NCI-H2107 treated with DMSO at 0.1 percent for 48 hours (cell line): ENCODE data around the gene RNF144A.

Experiments
- DNase-seq: peaks from one replicate; lab custom pipeline; 2025; ENCODE audit not compliant: unreplicated experiment; lab: John Stamatoyannopoulos, UW

RNF144A gene

DNA sequence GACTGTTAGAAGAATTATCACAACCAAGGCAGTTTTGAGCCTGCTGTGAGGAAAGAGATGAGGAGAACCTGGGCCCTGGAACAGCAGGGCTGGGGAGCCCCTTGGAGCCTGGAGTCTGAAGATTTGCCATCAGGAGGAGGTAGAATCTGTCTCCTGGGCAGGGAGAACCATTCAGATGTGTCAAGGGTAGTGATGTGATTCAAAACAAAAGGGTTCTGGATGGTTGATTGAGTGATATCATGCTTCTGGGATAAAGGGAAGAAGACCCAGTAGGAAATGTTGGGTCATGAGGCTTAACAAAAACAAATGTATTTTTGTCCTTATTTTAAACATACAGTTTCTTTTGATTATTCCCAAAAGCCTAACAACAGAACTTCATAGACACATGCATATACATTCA is 28.6 kb downstream of the RNF144A start:
- DNase-seq = no peak

DNA sequence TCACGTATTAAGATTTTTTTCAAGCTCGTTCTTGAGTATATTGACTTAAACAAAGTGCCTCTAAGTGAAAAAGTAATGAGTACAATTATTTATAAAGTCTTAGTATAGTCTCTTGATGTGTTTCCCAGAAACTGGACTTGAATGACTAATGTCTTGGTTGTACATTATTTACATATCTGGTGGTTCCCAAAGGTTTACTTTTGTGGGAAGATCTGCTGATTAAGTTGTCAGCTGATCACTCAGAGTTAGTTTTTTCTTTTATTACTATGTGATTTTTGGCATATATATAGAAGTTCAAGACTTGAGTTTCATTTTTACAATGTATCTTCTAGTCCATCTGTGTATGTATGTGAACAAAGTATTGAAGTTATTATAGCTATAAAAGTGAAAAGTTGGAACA is 29.5 kb downstream of the RNF144A start:
- DNase-seq = no peak

DNA sequence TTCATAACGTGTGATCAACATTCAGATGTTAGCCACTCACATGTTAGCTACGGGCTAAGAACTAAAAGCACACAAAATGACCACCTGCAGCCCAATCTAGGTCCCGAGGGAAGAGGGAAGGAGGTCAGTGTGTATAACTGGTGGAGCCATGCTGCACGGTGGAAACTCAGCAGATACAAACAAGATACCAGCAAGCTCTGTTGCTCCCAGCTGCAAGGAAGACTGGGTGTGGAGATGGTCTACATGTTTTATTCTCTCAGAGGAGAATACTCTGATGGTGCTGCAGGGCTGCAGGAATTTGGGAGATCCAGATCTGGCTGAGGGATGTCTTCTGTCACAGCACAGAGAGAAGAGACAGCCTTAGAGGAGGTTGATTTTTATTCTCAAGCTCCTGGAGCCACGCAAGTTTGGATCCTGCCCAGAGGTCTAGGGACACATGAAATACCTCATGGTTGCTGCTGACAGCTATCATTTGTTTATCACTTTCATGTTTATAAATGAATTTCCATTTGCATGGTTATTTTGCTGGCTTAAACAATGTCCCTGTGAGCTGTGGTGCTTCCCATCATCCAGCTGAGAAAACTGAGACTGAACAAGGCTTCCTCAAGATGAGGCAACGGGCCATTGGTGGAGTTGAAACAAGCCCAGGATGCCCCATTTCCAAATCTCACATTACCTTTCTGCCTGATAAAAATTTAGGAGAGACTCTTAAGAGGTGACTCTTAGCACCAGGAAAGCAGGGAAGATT is 30.9 kb downstream of the RNF144A start:
- no peak for DNase-seq

DNA sequence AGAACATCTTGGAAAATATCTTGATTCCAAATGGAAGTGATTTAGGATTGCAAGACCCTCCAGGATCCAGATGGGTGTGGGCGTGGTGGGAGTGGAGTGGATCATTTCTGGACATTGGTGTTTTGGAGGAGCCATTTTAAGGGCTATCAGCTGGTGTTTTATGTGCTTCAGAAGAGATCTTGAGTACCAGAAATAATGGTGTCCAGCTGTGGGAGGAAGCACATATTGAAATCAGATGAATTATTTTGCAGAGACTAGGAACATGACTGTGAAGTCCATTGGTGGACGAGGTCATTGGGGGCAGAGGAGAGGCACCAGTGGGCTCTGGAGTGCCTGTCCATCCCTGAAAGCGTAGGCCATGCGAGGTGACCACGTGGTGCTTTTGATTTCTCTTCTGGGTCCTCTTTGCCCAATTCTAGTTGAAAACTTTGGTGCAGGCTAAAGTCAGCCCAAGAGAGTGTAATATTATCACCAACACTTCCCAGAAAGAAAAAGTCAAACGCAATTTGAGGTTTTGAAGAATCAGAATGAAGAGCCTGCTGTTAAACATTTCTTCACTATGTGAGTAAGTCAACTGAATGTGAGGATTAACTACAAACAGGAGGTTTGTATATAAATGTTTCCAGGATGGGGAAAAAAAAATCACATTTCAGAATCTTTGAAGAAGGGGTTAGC is 31.6 kb downstream of the RNF144A start:
- no peak for DNase-seq

DNA sequence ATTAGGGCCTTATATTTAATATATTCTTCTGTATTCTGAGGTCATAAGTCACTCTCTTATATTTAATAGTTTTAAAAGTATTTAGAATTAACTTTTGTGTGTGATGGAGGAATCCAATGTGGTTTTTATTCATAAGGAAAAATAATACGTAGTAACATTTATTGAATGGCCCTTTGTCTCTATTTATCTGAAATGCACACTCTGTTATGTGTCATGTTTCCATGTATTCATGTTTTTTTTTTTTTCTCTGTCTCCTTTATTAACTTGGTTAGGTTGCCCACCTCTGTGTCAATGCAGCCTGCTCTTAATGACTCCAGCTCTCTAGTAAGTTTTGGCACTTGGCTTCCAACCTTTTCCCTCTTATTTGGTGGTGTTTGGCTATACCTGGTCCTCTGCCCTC is 33.8 kb downstream of the RNF144A start:
- no peak for DNase-seq

DNA sequence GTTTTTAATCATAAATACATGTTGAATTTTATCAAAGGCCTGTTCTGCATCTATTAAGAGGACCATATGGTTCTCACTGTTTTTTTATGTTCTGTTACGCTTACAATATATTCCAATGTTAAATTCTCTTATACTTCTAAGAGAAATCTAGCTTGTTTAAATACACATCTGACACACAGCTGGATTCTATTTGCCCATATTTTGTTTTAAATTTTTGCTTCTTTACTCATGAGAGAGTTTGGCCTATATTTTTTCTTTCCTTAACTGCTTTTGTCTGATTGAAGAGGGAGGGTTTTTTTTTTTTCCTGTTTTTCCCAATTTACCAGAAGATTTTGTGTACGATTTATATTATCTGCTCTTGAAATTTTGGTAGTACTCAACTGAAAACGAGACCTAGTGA is 34.9 kb downstream of the RNF144A start:
- no peak for DNase-seq

DNA sequence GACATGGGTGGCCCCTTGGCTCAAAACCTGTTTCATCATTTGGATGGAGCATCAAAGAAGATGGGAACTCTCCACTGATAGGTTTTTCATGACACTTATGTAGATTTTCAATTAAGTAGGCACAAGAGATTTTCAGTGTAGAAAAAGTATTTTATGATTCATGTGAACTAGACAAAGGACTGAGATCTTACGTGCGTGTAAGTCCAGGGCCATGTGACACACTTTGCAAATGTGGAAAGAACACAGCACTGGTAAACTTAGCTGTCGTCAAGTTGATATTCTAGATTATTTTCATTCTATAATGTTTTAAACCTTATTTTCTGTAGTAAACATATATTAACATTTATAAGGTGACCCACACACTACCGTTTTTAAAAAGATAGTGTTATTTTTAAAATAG is 37.4 kb downstream of the RNF144A start:
- no peak for DNase-seq

DNA sequence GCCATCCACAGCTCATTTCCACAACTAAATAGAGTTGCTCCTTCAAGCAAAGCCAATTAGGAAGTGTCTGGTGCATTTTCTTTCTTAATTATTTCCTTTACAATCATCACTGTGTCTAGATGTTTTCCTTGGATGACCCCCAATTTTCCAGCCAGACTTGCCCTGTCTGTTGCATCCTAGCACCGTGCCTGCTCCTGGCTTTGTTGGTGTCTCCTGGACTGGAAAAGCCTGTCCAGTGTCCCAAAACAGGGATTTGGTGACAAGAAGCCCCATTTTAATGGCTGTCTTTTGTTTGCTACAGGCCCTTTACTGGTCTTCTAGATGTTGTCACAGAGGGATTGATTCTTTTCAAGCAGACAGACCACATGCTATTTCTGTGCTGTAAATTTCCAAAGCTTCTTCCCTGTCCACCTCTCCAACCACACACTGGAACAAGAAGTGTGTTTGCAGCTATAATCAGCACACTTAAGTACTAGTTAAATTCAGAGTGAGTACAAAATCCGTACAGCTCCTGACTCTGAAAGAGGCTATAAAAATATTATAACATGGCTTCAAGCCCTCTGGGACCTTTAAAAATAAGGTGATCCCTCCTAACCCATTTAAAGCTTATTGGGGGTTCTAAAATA is 38.4 kb downstream of the RNF144A start:
- no peak for DNase-seq

DNA sequence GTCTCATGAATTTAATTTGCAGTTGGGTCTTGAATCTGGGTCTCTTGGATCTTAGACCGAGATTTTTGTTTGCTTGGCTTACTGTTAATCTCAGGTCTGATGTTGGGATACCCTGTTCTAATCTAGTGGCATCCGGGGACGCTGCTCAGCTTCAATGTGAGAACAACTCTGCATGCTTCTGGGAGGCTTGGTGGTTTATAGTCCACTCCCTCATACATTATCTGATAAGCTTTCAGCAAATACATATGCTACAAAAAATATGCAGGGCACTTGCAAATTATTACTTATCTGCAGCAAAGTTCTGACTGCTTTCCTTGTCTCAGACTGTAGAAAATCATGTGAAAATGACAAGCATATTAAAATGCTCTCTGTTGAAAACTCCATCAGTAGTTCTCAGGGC is 39.4 kb downstream of the RNF144A start:
- no peak for DNase-seq

DNA sequence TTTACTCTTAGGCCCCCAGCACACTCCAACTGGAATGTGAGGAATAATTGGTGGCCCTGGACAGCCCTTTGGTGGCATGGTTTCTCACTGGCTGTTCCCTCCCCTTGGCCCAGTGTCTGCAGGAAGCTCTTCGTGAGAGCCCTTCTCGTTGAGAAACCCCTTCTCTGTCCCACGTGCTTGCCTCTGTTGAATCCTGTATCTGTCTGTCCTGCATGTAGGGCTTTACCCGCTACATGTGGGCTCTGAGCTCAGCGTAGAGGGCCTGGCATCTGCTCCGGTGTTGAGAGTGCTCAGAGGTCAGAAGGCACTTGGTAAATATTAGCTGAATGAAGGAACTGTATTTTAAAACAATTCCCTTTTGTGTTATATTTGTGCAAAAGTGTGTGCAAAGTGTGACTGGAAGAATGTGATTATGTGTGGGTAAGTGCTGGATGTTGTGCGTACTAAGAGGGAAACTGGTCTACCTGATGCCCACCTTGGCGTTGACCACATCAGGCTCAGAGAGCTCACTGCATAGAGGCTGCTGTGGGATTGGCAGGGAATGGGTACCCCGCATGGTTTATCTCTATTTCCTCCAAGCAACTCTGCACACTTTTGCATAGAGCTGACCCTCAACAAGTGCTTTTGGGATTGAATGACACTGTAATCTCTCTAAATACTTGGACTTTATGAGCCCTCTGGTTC is 40.0 kb downstream of the RNF144A start:
- no peak for DNase-seq

DNA sequence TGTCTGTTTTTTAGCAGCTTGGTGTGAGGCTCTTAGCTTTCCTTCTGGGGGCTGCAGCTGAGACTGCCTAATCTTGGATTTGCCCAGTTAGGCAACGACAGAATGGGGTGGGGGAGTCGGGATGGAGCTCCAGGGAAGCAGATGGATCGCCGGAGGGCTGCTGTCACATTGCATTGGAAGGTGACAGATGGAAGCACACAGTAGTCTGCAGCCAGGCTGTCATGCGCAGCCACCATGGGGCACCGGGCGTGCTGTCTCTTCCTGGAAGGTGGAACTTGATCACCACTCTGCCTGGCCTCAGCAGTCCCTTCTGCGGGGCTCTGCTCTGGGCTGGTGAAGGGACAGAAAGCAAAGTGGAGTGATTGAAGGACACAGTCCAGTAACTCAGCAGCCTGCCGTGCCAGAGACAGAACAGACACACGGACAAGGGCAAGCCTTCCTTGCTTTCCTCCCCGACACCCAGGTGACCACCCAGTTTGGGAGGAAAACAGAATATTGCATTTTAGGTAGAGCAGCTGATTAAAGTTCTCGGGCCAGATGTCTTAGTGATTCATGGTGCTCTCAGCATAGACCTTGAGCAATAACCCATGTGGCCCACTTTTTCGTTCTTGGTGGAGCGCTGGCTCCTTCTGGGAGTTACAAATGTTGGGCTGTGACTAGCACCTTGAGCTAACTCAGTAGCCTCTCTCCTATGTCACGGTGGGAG is 40.9 kb downstream of the RNF144A start:
- no peak for DNase-seq

DNA sequence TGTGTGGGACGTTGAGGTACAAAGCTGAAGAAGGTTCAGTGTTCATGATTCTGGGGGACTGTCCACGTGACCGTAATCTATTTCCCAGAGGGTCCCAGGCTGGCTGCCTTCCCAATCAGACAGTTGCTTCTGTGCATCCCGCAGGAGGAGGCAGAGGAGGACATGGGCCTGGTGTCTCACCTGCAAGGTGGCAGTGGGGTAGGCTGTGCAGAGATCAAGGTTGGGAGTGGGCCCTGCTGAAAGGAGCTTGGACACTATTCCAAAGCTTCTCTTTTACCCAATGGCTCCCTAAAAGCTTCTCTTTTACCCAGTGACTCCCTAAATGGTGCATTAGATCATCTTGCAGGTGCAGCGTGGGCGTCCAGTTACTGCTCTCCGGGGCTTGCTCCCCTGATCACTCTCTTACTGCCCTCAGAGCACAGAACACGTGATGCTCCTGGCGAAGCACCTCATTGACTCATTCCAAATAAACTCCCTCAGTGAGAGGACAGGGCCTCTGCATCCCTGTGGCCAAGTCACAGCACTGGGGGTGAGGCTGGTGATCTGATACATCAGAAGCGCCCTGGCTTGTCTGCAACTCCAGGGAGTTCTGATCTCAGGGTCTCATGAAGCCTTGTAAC is 41.5 kb downstream of the RNF144A start:
- DNase-seq = no peak

DNA sequence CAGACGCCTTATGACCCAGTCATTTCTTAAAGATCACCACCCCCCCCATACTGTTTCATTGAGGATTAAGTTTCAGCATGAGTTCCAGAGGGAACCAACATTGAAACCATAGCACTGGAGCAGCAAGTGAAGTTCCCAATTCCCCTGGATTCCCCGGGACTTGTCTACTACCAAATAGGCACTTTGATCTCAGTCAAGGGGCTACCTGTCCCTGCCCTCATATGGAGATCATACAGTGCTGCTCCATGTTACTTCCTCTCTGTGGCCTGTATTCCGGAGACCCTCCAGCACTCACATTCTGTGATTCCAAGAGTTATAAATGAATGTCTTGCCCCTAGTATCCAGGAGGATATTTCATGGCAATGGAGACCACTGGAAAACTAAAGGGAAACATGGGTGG is 42.5 kb downstream of the RNF144A start:
- no peak for DNase-seq

DNA sequence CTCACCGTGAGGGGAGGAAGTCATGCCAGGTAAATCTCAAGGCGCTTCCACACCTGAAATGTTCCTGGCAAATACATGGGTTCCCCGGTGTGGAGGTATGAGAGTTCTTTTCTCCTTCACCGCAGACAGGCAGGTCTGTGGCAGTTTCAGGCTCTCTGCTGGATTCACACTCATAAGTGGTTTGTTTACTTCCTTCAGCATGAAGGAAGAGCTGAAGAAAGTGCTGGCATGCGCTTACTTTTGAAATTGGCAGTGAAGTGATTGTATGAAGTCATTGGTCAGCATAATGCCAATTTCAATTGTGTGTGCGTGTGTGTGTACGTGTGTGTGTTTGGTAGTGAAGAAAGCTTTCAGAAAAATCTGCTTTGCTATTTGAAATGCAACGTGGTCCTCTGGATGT is 43.4 kb downstream of the RNF144A start:
- no peak for DNase-seq

DNA sequence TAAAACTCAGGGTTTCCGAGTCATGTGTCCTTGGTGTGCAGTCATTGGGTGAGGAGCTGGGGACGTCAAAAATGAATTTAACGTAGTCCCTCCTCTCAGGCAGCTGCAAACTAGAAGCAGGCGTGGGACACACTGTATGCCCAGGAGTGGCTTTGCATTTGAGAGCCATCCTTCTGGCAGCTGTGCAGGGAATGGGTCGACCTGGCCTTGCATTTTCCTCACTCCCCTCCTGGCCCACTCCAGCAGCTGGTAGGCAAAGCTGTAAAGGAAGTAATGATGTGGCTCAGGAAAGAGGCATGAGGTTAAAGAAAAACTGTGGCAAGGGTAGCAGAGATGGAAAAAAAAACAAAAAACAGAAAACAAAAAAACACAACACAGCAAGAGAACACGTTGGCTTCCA is 46.5 kb downstream of the RNF144A start:
- DNase-seq = no peak

DNA sequence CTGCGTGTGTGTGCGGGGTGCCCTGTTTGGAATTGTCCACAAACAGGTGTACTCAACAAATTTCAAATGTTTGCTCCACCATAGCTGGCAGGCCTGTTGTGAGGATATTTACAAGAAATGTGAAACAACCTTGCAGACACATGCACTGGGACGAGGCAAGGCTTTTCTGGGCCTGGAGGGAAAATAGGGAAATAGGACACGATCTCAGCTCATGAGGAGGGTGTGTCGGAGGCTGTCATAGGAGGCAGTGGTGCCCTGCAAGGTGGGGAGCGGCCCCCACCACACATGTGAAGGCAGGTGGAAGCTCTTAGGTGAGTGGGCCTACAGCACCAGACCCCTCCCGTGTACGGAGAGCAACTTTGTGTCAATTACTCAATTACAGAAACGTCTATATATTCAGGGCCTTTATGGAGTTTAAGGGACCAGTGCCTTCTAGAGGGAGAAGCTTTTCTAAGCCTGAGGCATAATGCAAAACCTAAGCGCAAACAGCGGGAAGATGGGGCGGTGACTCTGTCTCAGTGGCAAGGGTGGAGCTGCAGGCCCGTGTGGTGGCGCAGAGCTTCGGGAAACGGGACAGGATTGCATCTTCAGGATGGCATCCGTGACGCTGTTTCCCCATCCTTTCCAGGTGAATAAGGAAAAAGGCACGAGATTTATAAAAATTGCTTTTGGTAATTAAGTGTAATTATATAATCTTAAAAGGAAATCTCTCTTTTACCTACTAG is 48.0 kb downstream of the RNF144A start:
- DNase-seq = no peak

DNA sequence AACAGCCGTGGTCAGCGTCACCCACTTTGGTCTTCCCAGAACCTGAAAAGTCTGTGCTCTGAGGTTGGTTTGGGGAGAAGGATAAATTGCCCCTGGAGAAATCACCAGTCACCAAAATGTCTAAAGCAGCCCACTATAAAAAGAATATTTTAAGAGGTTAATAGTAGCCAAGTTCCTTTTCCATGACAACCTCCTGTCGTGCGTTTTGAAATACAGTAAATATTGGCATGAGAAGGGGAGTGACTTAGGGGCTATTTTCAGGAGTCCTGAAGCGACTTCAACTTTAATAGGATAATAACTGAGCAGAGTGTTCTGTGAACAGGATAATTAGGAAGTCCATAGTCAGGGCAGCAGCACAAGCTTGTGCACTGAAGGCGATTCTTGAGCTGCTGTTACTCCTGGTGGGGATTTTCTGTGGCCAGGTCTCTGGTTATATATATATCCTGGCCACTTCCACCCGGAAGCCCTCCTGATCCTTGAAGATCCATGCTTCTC is 49.3 kb downstream of the RNF144A start:
- DNase-seq = no peak

DNA sequence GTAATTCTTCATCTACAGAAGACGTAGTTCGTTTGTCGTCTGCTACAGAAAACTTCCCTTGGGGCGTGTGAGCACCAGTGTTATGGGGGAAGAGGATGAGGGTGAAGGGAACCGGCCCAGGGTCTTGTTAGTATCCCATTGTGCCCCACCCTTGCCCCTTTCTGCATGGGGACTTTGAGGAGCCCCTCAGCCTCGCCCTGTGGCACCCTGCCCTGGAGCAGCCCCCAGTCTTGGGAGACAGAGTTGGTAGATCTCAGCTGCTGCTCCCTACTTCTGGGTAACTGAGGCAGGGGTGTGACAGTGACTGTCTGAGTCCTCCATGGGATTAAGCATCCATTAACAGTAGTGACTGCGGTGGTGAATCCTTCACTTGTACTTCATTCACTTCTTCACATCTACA is 50.1 kb downstream of the RNF144A start:
- no peak for DNase-seq

DNA sequence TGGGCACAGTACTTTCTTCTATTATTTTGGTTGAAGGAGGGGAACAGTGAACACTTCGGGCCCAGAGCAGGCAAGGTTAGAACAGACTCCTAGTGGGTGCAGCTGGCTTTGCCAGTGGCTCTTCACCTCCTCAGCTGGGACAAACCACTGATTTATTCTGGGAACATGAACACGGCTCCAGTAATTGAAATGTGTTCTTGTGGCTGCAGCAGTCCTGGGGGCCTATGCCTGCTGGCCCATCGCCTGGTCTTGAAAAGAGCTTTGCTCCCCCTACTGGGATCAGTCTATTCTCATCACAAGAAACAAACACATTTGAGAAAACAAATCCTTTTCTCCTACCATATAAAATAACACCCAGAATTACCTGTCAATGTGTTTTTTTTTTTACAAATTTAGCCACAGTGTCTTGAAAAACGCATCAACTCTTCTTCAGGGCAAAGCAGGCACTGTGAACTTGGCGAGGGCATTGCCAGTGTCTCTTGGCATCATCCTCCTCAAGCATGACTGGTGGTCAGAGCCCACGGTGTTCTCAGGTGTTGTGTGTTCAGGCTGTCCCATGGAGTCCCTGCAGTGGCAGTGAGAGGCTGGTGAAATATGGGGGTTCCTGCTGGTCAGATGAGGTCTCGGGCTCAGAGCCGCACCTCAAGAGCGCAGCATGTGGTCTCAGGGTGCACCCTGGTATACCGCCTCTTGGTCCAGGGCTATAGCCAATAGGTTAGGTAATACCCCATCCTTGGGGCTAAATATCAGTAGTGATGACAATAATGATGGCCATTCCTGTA is 51.3 kb downstream of the RNF144A start:
- no peak for DNase-seq
